GM18507 (cell line): ENCODE results near the gene STT3B.

ENCODE experiments used
- DNase-seq: peaks from one replicate; pipeline ENCODE4 v3.0.0; 2011; ENCODE audit warnings: low read depth; ENCODE audit not compliant: insufficient read length; ENCODE audit errors: extremely low spot score
- FAIRE-seq: peaks from 2 replicates; lab custom pipeline; 2011; peaks lifted over from hg19 to GRCh38; lab: Jason Lieb, UNC

STT3B gene

GRCh38 chr3:31544634-31545033 is 11.9 kb downstream of the STT3B start:
- no peak for DNase-seq
- no peak for FAIRE-seq

GRCh38 chr3:31546162-31546561 is 13.4 kb downstream of the STT3B start:
- FAIRE-seq (no peak), DNase-seq (no peak)

- peak; percentile 21 for FAIRE-seq
- no peak for DNase-seq
Observed at GRCh38 chr3:31546725-31547124, 14.0 kb downstream of the STT3B start.

- DNase-seq (no peak), FAIRE-seq (no peak)
Observed at GRCh38 chr3:31550452-31551251, 17.9 kb downstream of the STT3B start.

- DNase-seq (no peak), FAIRE-seq (no peak)
Observed at GRCh38 chr3:31551646-31552045, 18.9 kb downstream of the STT3B start.

GRCh38 chr3:31552103-31552502 is 19.4 kb downstream of the STT3B start:
- FAIRE-seq, result no peak
- DNase-seq, result no peak

GRCh38 chr3:31553258-31553657 is 20.5 kb downstream of the STT3B start:
- DNase-seq, result no peak
- FAIRE-seq, result no peak

- no peak for DNase-seq
- no peak for FAIRE-seq
Observed at GRCh38 chr3:31555204-31555603, 22.5 kb downstream of the STT3B start.

- DNase-seq (no peak), FAIRE-seq (no peak)
Observed at GRCh38 chr3:31559872-31560534, 27.3 kb downstream of the STT3B start.

GRCh38 chr3:31561891-31562290 is 29.2 kb downstream of the STT3B start:
- DNase-seq (no peak), FAIRE-seq (no peak)

GRCh38 chr3:31562525-31562924 is 29.8 kb downstream of the STT3B start:
- DNase-seq (no peak), FAIRE-seq (no peak)

GRCh38 chr3:31565288-31565687 is 32.6 kb downstream of the STT3B start:
- DNase-seq (no peak), FAIRE-seq (no peak)

- DNase-seq (no peak), FAIRE-seq (no peak)
Observed at GRCh38 chr3:31567036-31567435, 34.3 kb downstream of the STT3B start.

GRCh38 chr3:31568649-31569048 is 35.9 kb downstream of the STT3B start:
- FAIRE-seq (no peak), DNase-seq (no peak)

- no peak for DNase-seq
- FAIRE-seq, result no peak
Observed at GRCh38 chr3:31571325-31571724, 38.6 kb downstream of the STT3B start.

GRCh38 chr3:31572236-31573004 is 39.7 kb downstream of the STT3B start:
- FAIRE-seq, result peak; percentile 15
- DNase-seq, result no peak

GRCh38 chr3:31573036-31573779 is 40.5 kb downstream of the STT3B start:
- FAIRE-seq, result peak; percentile 50
- no peak for DNase-seq

- FAIRE-seq (no peak), DNase-seq (no peak)
Observed at GRCh38 chr3:31575448-31575847, 42.7 kb downstream of the STT3B start.

GRCh38 chr3:31576521-31576920 is 43.8 kb downstream of the STT3B start:
- FAIRE-seq, result no peak

GRCh38 chr3:31577232-31577631 is 44.5 kb downstream of the STT3B start:
- DNase-seq (no peak), FAIRE-seq (no peak)

More at GRCh38 chr3:31576521-31576920, 43.8 kb downstream of the STT3B start:
- no peak for DNase-seq
